OCI-LY7 (cell line): ENCODE measurements around the gene BCAT1.

Source experiments
- EZH2phosphoT487 ChIP-seq: fragments of 200-600 bp; sonication (generic); IDR thresholded peaks from 2 replicates; pipeline ENCODE4 v1.6.1; 2018; ENCODE audit warnings: low read depth, borderline replicate concordance, mild to moderate bottlenecking, mixed run types, antibody characterized with exemption, low read length, moderate library complexity, mixed read lengths
- TF ChIP-seq, protein P1 (sequence below): fragments of 200-600 bp; sonication (generic); conservative IDR thresholded peaks from 2 replicates; pipeline ENCODE4 v1.5.1; 2014; ENCODE audit warnings: mild to moderate bottlenecking, antibody characterized with exemption, low read length, moderate library complexity, mixed read lengths

DNA sequence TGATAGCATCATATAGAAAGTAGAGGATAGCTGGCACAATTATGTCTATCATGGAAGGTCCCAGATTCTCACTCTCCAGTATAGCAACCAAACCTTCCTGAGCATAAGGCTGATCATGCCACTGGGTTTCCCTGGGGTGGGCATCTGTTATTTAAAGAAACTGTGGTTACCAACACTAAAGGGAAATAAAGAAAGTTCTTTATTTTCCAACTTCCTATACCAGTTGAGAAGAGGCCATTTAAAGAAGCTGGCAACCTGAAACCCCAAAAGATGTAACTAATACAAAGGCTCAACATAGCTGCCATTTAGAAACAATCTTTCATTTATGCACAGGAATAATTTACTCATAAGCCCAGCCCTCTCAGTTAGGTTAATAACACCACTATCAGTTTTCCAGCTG is 3.1 kb downstream of the BCAT1 start:
- TF ChIP-seq, protein P1, sequence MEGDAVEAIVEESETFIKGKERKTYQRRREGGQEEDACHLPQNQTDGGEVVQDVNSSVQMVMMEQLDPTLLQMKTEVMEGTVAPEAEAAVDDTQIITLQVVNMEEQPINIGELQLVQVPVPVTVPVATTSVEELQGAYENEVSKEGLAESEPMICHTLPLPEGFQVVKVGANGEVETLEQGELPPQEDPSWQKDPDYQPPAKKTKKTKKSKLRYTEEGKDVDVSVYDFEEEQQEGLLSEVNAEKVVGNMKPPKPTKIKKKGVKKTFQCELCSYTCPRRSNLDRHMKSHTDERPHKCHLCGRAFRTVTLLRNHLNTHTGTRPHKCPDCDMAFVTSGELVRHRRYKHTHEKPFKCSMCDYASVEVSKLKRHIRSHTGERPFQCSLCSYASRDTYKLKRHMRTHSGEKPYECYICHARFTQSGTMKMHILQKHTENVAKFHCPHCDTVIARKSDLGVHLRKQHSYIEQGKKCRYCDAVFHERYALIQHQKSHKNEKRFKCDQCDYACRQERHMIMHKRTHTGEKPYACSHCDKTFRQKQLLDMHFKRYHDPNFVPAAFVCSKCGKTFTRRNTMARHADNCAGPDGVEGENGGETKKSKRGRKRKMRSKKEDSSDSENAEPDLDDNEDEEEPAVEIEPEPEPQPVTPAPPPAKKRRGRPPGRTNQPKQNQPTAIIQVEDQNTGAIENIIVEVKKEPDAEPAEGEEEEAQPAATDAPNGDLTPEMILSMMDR, result no peak
- no peak for TF ChIP-seq EZH2phosphoT487
